SU-DHL-6 (cell line): ENCODE results near the gene COL16A1.

Experiments
- CTCF ChIP-seq: fragments of 200-600 bp; sonication (generic); IDR thresholded peaks from one replicate; pipeline ENCODE4 v1.5.1; 2017; ENCODE audit warnings: antibody characterized with exemption, mild to moderate bottlenecking, low read length, moderate library complexity; ENCODE audit not compliant: insufficient read depth, poor library complexity, severe bottlenecking
- EZH2phosphoT487 ChIP-seq: fragments of 200-600 bp; sonication (generic), shearing (Covaris generic); conservative IDR thresholded peaks from 2 replicates; pipeline ENCODE4 v1.6.1; 2018; ENCODE audit warnings: mild to moderate bottlenecking, antibody characterized with exemption, low read length, moderate library complexity, mixed read lengths

- TF ChIP-seq EZH2phosphoT487 (no peak), CTCF (no peak)
Observed at GRCh38 chr1:31727195-31727594, 23.4 kb upstream of the COL16A1 start.
